HG03521 (cell line): ENCODE data around the gene RASGRF2.

ENCODE experiments used
- ATAC-seq: cut with Tn5 transposase; IDR thresholded peaks from one replicate; pipeline ENCODE4 v1.9.1; 2021; ENCODE audit warnings: mild to moderate bottlenecking, moderate library complexity; ENCODE audit not compliant: unreplicated experiment

RASGRF2 gene

GRCh38 chr5:80978772-80979317 lies 18.7 kb downstream of the RASGRF2 start:
- no peak for ATAC-seq

GRCh38 chr5:80982093-80982492 lies 21.9 kb downstream of the RASGRF2 start:
- no peak for ATAC-seq

GRCh38 chr5:80985600-80986228 lies 25.6 kb downstream of the RASGRF2 start:
- no peak for ATAC-seq

- ATAC-seq, result no peak
Observed at GRCh38 chr5:80986382-80986781, 26.2 kb downstream of the RASGRF2 start.

GRCh38 chr5:80987078-80987766 lies 27.1 kb downstream of the RASGRF2 start:
- no peak for ATAC-seq

GRCh38 chr5:80988419-80988935 lies 28.3 kb downstream of the RASGRF2 start:
- ATAC-seq, result no peak

- ATAC-seq, result no peak
Observed at GRCh38 chr5:80989883-80990282, 29.7 kb downstream of the RASGRF2 start.

- ATAC-seq, result no peak
Observed at GRCh38 chr5:80990527-80990926, 30.4 kb downstream of the RASGRF2 start.

GRCh38 chr5:80990971-80991370 lies 30.8 kb downstream of the RASGRF2 start:
- ATAC-seq, result no peak

- no peak for ATAC-seq
Observed at GRCh38 chr5:80995908-80996307, 35.7 kb downstream of the RASGRF2 start.

GRCh38 chr5:80998590-80998979 lies 38.4 kb downstream of the RASGRF2 start:
- no peak for ATAC-seq

- ATAC-seq, result no peak
Observed at GRCh38 chr5:81003811-81004386, 43.7 kb downstream of the RASGRF2 start.

- no peak for ATAC-seq
Observed at GRCh38 chr5:81005708-81006107, 45.5 kb downstream of the RASGRF2 start.

GRCh38 chr5:81006231-81006630 lies 46.1 kb downstream of the RASGRF2 start:
- no peak for ATAC-seq

GRCh38 chr5:81006947-81007636 lies 46.9 kb downstream of the RASGRF2 start:
- no peak for ATAC-seq

- no peak for ATAC-seq
Observed at GRCh38 chr5:81007637-81008027, 47.5 kb downstream of the RASGRF2 start.

- ATAC-seq, result no peak
Observed at GRCh38 chr5:81010336-81011169, 50.4 kb downstream of the RASGRF2 start.

GRCh38 chr5:81014348-81014747 lies 54.2 kb downstream of the RASGRF2 start:
- no peak for ATAC-seq

GRCh38 chr5:81016116-81016515 lies 56.0 kb downstream of the RASGRF2 start:
- ATAC-seq, result no peak

- ATAC-seq, result no peak
Observed at GRCh38 chr5:81017320-81017719, 57.2 kb downstream of the RASGRF2 start.
